ENCODE results near the gene MSRB1.
"Not testable (repeated sequence)": the region's sequence is repeated elsewhere in the genome, so short reads cannot be mapped to it uniquely, and the experiment has no call there.

Gene MSRB1

DNA sequence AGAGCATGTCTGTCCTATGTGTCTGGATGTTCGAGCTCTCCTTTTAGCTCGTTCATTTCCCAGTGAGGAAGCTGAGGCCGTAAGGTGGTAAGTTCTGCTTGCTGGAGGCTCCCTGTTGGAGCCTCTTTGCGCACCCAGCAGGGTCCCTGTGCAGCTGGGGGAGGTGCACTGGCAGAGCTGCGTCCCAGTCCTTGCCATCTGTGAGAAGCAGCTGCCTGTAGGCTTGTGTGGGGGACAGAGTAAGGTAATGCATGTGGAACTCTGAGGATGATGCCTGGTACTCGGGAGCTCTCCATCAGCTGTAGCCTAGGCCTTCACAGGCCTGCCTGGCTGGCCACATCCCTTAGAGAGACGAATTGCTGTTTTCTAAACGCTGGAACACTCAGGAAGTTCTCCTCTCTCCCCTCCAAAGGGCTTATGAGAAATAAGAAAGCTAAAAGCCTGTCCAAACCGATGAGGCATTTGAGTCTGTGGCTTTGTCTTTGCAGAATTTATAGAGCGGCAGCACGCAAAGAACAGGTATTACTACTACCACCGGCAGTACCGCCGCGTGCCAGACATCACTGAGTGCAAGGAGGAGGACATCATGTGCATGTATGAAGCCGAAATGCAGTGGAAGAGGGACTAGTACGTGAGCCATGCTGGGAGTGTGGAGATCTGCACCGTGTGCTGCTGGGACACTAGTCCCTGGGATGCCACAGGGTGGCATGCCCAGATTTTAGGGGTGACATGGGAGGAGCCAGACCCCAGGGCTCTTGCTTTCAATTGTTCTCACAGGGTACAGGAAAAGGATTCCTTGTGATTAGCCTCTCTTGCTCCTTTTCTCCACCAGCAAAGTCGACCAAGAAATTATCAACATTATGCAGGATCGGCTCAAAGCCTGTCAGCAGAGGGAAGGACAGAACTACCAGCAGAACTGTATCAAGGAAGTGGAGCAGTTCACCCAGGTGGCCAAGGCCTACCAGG, 17.9 kb upstream of the MSRB1 start:
- no peak for FAIRE-seq

GRCh38 chr16:1959269-1960039, 16.5 kb upstream of the MSRB1 start, which contains the start of gene NDUFB10:
TSS of gene NDUFB10 (plus strand) at chr16:1959538. CDS start at chr16:1959625, 87 bp downstream.
- FAIRE-seq: no peak

GRCh38 chr16:1958715-1959268, 15.8 kb upstream of the MSRB1 start:
- no peak for FAIRE-seq

DNA sequence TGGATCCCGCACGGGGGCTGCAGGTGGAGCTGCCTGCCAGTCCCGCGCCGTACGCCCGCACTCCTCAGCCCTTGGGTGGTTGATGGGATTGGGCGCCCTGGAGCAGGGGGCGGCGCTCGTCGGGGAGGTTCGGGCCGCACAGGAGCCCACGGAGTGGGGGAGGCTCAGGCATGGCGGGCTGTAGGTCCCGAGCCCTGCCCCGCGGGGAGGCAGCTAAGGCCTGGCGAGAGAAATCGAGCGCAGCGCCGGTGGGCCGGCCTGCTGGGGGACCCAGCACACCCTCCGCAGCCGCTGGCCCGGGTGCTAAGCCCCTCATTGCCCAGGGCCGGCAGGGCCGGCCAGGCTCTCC, 15.1 kb upstream of the MSRB1 start:
- FAIRE-seq: not testable (repeated sequence)

DNA sequence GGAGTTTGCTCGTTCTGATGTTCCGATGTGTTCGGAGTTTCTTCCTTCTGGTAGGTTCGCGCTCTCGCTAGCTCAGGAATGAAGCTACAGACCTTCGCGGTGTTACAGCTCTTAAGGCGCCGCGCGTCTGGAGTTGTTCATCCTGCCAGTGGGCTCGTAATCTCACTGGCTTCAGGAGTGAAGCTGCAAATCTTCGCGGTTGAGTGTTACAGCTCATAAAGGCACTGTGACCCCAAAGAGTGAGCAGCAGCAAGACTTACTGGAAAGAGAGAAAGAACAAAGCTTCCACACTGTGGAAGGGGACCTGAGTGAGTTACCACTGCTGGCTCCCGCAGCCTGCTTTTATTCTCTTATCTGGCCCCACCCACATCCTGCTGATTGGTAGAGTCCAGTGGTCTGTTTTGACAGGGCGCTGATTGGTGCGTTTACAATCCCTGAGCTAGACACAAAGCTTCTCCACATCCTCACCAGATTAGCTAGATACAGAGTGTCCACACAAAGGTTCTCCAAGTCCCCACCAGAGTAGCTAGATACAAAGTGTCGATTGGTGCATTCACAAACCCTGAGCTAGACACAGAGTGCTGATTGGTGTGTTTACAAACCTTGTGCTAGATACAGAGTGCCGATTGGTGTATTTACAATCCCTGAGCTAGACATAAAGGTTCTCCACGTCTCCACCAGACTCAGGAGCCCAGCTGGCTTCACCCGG, 14.6 kb upstream of the MSRB1 start:
- FAIRE-seq: not testable (repeated sequence)

DNA sequence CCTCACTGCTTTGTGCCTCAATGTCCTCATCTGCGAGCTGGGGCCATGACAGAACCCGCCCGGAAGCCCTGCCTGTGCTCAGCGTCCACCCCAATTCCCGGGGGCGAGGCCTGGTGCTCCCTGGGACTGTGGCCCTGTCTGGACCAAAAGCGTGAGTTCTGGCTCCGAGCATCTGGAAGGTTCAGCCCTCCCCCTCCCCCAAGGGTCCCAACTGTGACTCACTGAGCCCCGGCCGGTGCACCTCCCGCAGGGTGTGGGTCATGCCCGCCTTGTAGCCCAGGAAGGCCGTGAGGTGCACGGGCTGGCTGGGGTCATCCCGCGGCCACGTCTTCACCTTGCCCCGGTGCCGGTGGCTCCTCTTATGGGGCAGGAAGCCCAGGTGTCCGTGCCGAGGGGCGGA, 10.7 kb upstream of the MSRB1 start:
- FAIRE-seq: no peak

GRCh38 chr16:1950559-1950958, 7.6 kb upstream of the MSRB1 start:
- no peak for FAIRE-seq

GRCh38 chr16:1950047-1950446, 7.0 kb upstream of the MSRB1 start:
- FAIRE-seq: no peak

GRCh38 chr16:1949507-1949906, 6.5 kb upstream of the MSRB1 start:
- FAIRE-seq: no peak

GRCh38 chr16:1947369-1947670, 4.3 kb upstream of the MSRB1 start:
- no peak for FAIRE-seq

GRCh38 chr16:1946495-1947368, 3.7 kb upstream of the MSRB1 start:
- FAIRE-seq: no peak

DNA sequence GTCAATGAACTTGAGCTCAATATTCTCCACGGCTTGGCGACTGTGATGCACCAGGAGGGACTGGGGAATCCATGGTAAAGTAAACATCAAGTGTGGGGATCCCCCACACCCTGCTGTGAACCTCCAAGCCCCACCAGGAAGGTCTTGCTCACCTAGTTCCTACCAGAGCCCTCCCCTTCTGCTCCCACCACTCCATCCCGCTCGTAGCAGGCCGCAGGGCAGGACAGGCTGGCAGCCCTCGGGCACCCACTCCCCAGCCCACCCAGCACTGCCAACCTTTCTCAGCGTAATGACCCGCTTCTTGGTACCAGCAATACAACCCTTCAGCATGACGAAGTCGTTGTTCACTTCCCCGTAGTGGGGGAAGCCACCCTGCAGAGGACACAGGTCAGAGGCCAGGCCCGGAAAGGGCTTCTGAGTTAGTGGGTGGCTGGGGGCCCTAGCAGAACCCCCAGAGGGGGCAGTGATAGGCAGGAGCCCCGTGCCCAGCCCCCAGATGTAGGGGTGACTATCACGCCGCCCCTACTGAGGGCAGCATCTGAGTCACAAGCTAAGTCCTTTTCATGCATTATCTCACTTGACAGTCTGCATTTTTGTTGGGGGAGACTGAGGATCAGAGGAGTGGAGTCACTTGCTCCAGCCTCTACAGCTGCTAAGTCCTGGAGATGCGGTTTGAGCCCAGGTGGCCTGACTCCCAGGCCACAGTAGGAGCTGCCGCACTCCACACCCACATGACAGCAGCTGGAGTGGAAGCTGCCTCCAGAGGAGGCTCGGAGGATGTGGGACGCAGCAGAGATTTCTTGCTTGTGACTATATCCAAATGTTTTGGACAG, 2.8 kb upstream of the MSRB1 start:
- FAIRE-seq: no peak

DNA sequence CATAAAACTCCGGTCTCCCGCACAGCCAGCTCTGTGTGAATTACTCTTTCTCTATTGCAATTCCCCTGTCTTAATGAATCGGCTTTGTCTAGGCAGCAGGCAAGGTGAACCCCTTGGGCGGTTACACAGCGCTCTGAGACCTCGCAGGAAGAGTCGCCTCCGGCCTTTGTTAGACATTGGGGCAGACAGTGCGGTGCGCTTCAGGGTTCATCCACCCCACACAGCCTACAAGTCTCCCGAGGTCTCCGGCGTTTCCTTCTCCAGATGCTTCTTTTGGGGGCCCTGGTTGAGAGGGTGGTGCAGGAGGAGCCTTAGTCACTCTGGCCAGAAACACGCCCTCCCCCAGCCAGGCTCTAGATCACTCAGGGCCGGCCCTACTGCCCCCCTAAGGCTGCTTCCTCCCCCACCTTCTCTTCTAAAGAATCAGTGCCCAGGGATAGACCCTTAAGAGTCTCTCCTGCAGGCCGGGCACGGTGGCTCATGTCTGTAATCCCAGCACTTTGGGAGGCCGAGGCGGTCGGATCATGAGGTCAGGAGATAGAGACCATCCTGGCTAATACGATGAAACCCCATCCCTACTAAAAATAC, 1.7 kb upstream of the MSRB1 start:
- no peak for FAIRE-seq

- FAIRE-seq: no peak
Observed at GRCh38 chr16:1942047-1942809, 771 bp downstream of the MSRB1 start.

DNA sequence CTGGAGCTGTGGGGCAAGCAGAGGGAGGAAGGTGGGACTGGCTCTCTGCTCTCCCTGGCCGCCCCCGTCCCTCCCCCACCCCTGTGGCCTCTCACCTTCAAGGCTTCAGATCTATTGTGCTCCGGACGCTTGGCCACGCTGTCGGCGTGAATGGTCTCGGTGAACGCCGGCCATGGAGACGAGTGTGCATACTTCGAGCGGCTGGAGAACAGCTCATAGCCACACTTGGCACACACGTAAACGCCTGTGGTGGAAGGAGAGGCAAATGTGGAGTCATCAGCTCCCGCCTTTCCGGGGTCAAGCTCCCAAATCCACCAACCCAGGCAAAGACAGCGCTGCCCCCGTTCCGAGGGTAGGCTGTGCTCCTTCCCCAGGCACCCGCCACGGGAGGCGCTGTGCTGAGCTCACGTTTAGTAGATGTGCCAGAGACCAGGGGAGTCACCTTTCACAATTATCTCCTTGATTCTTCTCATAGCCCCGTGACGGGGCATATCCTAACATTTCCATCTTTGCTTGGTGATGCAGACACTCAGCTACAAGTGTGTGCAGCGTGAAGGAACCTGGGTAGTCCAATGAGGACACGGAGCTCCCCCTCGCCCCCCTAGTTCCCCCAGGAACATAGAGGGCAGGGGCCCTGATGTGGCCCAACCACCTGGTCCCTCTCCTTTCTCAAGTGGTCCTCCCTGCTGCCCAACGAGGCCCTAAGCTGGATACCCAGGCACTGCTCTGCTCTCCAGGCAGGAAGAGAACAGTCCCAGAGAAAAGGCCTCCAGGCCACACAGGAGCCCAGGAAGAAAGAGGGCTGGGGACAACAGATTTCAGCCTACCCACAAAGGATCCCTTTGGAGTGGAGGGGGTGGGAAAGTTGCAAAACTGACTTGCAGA, 1.6 kb downstream of the MSRB1 start:
- FAIRE-seq: no peak

DNA sequence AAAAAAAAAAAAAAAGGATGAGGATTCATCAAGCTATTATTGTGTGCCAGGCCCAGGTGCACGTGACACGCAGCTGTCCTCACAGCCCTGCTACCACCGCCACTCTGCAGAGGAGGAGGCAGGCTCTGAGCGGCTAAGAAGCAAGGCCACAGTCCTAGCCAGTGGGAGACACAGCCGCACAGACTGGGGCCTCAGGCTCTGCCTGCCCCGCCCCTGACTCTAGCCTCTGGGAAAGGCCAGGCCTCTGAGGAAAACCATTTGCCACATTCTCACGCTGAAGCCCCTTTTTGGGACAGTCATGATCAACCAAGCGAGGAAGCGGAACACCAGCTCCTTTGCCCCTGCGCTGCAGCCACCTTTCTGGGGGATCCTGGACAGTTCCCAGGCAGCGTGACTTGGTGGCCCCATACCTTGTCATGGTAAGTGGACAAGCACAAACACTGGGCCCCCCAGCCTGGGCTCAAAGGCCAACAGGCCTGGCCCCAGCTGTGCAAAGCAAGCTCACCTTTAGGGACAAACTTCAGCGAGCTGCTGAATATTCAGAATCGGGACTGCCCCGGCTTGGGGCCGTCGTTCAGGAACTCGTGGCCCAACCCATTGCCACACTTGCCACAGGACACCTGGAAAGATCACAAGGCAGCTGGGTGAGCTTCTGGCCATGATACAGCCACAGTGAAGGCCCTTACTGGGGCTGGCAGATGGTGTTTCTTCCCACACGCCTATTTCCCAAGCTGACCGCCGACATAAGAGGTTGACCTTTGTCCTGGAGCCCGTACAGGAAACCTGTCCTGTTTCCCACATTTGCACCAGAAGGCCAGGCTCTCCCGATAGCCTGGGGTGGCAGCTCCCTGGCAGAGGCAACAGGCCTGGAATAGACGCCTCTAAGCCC, 2.5 kb downstream of the MSRB1 start:
- FAIRE-seq: no peak

GRCh38 chr16:1939833-1940232, 3.2 kb downstream of the MSRB1 start:
- not testable (repeated sequence) for FAIRE-seq

DNA sequence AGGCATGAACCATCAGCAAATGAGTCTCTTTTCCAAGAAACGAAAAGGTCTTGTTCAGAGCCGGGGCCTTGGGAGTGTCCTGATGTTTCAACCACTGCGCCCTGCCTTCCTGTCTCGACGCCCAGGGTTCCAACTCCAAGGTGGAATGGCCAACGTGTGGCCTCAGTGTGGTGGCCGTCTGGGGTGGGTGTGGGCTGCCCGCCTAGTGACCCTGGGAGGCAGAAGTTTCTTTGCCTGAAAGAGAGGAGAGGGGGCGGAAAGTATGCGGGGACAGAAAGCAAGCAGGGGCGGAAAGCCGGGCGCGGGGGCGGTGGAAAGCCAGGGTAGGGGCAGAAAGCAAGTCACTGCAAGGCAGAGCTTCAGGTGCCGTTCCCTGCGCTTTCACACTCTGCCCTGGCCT, 4.1 kb downstream of the MSRB1 start:
- no peak for FAIRE-seq
